GM18526 (cell line): ENCODE results near the gene SLC9A2.

ENCODE experiments used
- POLR2A ChIP-seq: IDR thresholded peaks from 3 replicates; pipeline ENCODE4 v1.6.1; 2011; ENCODE audit not compliant: insufficient read length; ENCODE audit errors: extremely low read depth

Gene SLC9A2

GRCh38 chr2:102735416-102736109, 116.2 kb downstream of the SLC9A2 start:
- TF ChIP-seq POLR2A: no peak

- TF ChIP-seq POLR2A: no peak
These were observed 116.7 kb downstream of the SLC9A2 start for GRCh38 chr2:102736110-102736409.

GRCh38 chr2:102736410-102737409, 117.4 kb downstream of the SLC9A2 start:
- TF ChIP-seq POLR2A: peak; percentile 91

GRCh38 chr2:102737431-102737830, 118.1 kb downstream of the SLC9A2 start:
- no peak for TF ChIP-seq POLR2A

DNA sequence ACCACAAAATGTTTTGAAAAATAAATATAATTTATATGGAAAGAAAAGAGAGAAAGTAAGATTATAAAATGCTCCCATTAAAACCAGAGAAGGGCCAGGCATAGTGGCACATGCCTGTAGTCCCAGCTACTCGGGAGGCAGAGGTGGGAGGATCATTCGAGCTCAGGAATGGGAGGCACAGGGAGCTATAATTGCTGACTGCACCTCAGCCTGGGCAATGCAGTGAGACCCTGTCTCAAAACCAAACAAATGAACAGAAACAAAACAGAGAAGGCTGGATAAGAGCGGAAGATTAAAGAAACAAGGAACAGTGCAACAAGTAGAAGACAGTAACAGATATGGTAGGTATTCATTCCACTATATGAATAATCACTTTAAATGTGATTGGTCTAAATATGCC, 123.9 kb downstream of the SLC9A2 start:
- TF ChIP-seq POLR2A: no peak

DNA sequence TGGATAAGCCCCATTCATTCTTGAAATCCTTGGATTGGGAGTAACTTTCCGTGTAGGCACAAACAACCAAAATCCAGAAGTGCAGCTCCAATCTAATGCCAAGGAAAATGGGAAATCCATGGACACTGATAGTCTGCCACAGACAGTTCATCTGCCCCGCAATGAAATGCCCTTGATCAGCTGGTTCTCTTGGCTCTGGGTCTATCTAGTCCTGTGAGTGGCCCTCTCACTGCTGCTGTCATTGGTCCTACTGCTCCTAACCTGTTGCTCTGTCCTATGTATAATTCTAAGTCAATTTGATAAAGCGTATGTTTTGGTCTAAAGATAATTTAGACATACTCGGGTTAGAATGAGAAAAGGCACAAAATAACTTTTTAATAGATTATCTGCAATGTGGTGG, 128.8 kb downstream of the SLC9A2 start:
- no peak for TF ChIP-seq POLR2A

DNA sequence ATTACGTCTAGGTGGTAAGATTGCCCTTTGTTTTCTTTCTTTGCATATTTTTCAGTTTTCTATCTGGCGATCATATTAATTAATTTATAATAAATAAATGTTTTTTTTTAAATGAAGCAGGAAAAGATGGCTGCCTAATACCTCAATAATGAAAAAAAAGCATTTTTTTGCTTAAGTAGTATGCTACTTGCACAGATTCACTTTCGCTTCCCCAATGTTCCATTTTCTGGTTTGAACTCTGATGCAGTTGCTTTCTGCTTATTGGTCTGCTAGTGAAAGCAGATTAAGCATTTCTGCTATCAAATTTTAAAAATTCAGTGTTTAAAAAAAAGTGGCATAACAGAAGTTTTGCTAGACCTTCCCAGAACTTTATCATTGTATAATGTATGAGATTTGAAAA, 130.6 kb downstream of the SLC9A2 start:
- TF ChIP-seq POLR2A: no peak

DNA sequence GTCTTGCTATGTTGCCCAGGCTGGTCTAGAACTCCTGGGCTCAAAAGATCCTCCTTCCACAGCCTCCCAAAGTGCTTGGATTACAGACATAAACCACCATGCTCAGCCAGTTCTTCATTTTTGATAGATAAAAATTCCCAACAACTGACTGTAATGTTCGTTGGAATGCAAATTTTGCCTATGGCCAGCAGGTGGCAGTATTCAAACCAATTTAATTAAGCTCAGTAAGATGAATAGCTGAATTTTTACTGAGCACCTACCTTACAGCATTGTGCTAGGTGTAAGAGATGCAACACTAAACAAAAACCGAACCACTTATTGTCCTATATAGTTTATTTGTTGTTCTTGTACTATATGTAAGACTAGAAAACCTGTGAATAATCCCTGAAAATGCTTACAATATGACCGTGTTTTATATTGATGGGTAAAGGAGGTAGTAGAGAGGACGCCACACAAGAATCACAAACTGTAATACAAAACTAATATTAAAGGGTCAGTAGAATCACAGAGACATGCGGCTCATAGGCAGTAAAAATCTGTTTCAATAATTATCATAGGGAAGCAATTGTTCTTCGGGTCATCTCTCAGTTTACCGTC, 134.3 kb downstream of the SLC9A2 start:
- no peak for TF ChIP-seq POLR2A

DNA sequence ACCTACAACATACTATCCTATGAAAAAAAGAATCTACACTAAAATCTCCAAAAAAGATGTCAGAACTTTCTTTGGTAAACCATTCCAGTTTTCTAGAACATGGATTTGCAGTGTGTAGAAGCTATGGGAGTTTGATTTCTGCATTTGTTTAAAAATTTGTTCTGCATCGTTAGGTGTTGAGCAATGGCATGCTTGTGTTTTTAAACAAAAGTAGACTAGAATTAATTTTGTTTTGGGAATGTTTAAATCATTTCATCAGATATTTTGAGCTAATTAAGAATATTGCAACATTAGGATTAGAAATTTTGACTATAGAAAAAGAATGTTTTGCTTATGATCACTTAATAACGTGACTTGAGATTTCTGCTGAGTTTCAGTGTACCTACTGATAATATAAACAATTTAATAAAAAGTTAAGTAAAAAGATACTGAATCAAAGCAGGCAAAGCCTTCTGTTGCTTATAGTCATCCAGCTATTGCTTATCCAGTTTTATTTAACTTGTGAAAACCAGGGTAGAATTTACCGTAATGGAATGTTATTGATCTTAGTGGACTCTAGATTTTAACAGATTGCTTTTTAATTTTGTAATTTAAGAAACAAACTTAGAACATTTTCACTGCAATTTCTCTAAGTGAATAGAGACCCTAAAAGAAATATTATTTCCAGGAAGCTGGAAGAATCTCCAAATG, 135.2 kb downstream of the SLC9A2 start:
- TF ChIP-seq POLR2A: no peak

DNA sequence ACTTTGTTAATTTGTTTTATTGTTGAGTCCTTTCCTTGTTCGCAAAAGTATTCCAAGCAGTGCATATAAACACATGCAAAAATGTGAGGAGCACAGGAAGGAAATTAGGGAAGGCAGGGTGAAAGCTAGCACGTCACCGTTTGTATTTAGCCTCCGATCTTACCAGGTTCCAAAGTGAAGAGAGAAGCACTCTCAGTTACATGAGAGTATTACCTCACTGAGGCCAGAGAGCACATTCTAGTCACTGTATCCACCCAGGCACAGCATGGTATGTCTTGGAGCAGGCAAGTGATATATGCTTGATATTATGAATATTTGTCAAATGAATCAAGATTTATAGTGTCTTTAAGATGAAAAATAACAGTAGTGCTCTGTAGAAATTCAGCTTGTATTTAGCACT, 135.9 kb downstream of the SLC9A2 start:
- no peak for TF ChIP-seq POLR2A

DNA sequence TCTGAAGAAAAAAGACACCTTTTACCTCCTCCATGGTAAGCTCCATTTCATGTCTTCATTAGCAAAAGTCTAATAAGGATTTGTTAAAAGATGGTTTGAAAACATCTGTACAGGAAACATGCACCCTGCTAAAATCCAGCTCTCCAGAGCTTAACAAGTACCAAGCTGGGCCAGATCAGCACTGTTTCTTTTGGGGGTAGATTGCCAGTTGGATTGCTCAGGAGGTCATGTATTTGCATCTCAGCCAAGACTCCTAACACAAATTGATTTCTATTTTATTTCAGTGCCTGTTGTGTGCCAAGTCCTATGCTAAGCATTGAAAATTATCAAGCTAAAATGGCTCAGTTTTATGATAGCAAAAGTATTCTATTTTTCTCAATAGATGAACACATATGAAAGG, 139.1 kb downstream of the SLC9A2 start:
- TF ChIP-seq POLR2A: no peak
